Stimulated activated CD4-positive, alpha-beta T cell treated with anti-CD3 and anti-CD28 coated beads, Interleukin-2, amount 100 ng/mL, for 24 hours (primary cell): Measurements from ENCODE around the gene NR4A3.
A peak's percentile ranks its signal among the peaks of the same experiment; 100 is the strongest.
"Not testable (repeated sequence)": the region's sequence is repeated elsewhere in the genome, so short reads cannot be mapped to it uniquely, and the experiment has no call there.

Experiments used
- DNase-seq, 2 donors: peaks; one replicate each; pipeline ENCODE4 v3.0.0-alpha.2; 2020

NR4A3 gene

GRCh38 chr9:99821396-99822108 is at the start of gene NR4A3:
NR4A3 (plus strand) TSS chr9:99821885; CDS start chr9:99828043, 6,158 bp downstream.
- DNase-seq, result peak; percentile 78 to 87

GRCh38 chr9:99773468-99774138 is 48.1 kb upstream of the NR4A3 start:
- no peak for DNase-seq

- peak; percentile 19 to 24 for DNase-seq
Measured at GRCh38 chr9:99778308-99778707, 43.4 kb upstream of the NR4A3 start.

- peak in 1 of 2 donors; percentile 10 for DNase-seq
Measured at GRCh38 chr9:99778836-99779235, 42.8 kb upstream of the NR4A3 start.

- DNase-seq, result no peak
Measured at GRCh38 chr9:99779277-99779676, 42.4 kb upstream of the NR4A3 start.

GRCh38 chr9:99782349-99782748 is 39.3 kb upstream of the NR4A3 start:
- DNase-seq, result not testable (repeated sequence)

GRCh38 chr9:99782962-99783718 is 38.5 kb upstream of the NR4A3 start:
- no peak for DNase-seq

- no peak for DNase-seq
Measured at GRCh38 chr9:99783799-99784198, 37.9 kb upstream of the NR4A3 start.

GRCh38 chr9:99785010-99785590 is 36.6 kb upstream of the NR4A3 start:
- no peak for DNase-seq

GRCh38 chr9:99787556-99787955 is 34.1 kb upstream of the NR4A3 start:
- no peak for DNase-seq

GRCh38 chr9:99793528-99793927 is 28.2 kb upstream of the NR4A3 start:
- DNase-seq, result no peak

- DNase-seq, result no peak
Measured at GRCh38 chr9:99796231-99796630, 25.5 kb upstream of the NR4A3 start.

GRCh38 chr9:99801775-99802174 is 19.9 kb upstream of the NR4A3 start:
- no peak for DNase-seq

GRCh38 chr9:99803694-99804093 is 18.0 kb upstream of the NR4A3 start:
- DNase-seq, result no peak

GRCh38 chr9:99807276-99807852 is 14.3 kb upstream of the NR4A3 start:
- DNase-seq, result peak; percentile 66 to 72

GRCh38 chr9:99807956-99808355 is 13.7 kb upstream of the NR4A3 start:
- DNase-seq, result no peak

GRCh38 chr9:99808454-99808853 is 13.2 kb upstream of the NR4A3 start:
- DNase-seq, result no peak

- DNase-seq, result no peak
Measured at GRCh38 chr9:99809586-99810319, 11.9 kb upstream of the NR4A3 start.

GRCh38 chr9:99811172-99811571 is 10.5 kb upstream of the NR4A3 start:
- DNase-seq, result no peak

GRCh38 chr9:99811598-99812383 is 9.9 kb upstream of the NR4A3 start:
- DNase-seq, result no peak

- DNase-seq, result no peak
Measured at GRCh38 chr9:99813739-99814138, 7.9 kb upstream of the NR4A3 start.
